GM06990 (cell line): ENCODE results near the gene LTF.
"Not testable (repeated sequence)": the region's sequence is repeated elsewhere in the genome, so short reads cannot be mapped to it uniquely, and the experiment has no call there.

ENCODE experiments used
- DNase-seq: peaks from one replicate; pipeline ENCODE4 v3.0.0-alpha.2; 2011; ENCODE audit not compliant: insufficient read length; ENCODE audit errors: extremely low read depth
- H3K27me3 ChIP-seq: replicated peaks from 2 replicates; pipeline ENCODE4 v1.6.0; 2011; ENCODE audit warnings: low read length; ENCODE audit not compliant: control insufficient read depth, insufficient read depth
- H3K36me3 ChIP-seq: 2 replicates; pipeline ENCODE4 v1.5.1; 2011; ENCODE audit warnings: low read length; ENCODE audit not compliant: control insufficient read depth, insufficient read depth
- H3K4me3 ChIP-seq: replicated peaks from 2 replicates; pipeline ENCODE4 v1.5.1; 2011; ENCODE audit warnings: low read depth, mild to moderate bottlenecking, control low read depth, low read length
- CTCF ChIP-seq: IDR thresholded peaks from 2 replicates; pipeline ENCODE4 v1.5.1; 2011; ENCODE audit warnings: low read length, control low read depth, mild to moderate bottlenecking, inconsistent platforms; ENCODE audit not compliant: insufficient read depth, poor library complexity, severe bottlenecking

LTF gene

DNA sequence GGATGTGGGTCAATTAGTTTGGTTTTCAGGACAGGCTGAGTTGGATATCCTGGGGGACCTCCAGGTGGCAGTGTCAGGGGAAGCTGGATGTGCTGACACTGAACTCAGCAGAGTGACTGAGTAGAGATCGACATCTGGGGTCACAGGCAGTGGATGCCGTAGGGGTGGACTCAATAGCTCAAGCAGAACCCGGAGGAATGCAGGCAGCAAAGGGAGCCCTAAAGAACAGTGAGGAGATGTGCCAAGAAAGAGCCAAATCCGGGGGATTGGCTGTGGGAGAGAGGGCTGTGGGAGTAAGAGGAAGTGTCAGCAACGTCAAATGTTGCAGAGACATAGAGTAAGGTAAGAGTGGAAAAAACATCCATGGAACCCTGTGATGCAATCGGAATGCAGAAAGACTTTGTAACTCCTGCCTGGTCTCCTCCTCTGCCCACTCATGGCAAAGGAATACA, 69.5 kb downstream of the LTF start:
- no peak for DNase-seq
- peak; percentile 23 for TF ChIP-seq CTCF
- no peaks in the 10 kb centered on the region for H3K36me3 ChIP-seq
- H3K27me3 ChIP-seq = no peaks in the 10 kb centered on the region; the same call in 1 of the 2 replicates
- no peak overlapping the region for H3K4me3 ChIP-seq

DNA sequence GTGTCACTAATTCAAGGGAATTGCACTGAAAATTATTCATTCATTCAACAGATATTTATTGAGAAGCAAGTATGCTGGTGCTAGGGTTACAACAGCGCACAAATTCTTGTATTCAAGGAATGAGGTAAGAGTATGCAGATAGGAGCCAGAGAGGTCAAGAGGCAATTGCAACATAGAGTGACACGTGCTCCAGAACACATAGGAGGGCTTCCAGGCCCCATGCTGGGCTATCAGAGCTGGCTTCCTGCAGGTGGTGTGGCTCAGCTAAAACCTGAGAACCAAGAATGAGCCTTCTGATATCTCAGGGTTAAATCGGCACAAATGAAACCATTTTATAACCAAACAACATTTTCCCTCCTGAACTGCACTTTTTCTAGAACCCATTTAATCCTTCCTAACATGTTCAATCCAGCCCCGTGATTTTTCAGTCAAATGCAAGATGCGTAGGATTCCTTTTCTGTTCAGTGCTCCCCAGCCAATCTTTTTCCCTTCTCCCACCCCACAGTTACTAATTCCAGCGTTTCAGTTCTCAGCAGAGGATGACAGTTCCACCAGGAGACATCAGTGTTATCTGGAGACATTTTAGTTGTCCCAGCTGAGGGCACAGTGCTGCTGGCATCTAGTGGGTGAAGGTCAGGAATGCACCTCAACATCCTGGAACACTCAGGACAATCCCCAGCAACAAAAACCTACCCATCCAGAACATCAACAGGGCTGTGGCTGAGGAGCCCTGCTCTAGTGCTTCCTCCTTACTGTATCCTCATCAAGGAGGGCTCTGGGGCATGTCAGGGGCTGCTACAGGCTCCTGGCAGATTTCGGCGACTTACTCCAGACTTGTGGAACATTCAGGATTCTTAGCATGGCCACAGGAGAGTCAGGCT, 70.9 kb downstream of the LTF start:
- no peak for DNase-seq
- H3K36me3 ChIP-seq = no peaks in the 10 kb centered on the region
- H3K4me3 ChIP-seq = no peak overlapping the region
- TF ChIP-seq CTCF = no peak
- H3K27me3 ChIP-seq = no peaks in the 10 kb centered on the region; the same call in 1 of the 2 replicates

GRCh38 chr3:46393011-46393410, 71.7 kb downstream of the LTF start:
- Histone ChIP-seq H3K27me3 (no peaks in the 10 kb centered on the region; the same call in 1 of the 2 replicates), H3K36me3 (no peaks in the 10 kb centered on the region), H3K4me3 (no peak overlapping the region)
- no peak for DNase-seq
- TF ChIP-seq CTCF = no peak

- not testable (repeated sequence) for H3K4me3 ChIP-seq, DNase-seq, H3K36me3 ChIP-seq, H3K27me3 ChIP-seq
Measured at GRCh38 chr3:46391526-46391925, 73.2 kb downstream of the LTF start.

DNA sequence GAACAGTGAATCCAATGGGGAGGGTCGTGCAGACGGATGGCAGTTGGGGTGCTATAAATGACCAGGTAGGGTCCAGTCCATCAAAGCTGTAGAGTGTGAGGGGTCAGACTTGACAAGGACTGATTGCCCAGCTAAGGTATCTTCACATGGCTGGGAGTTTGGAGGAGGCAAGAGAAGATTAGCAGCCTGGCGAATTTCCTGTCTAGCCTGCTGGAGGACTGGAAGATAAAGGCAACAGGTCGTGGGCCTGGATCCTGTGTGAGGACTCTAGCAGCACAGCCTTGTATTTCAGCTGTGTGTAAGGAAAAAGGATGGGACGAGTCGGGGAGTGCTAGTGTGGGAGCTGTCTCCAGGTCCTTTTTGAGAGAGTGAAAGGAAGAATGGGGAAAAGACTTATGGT, 75.4 kb downstream of the LTF start:
- no peak for DNase-seq
- no peaks in the 10 kb centered on the region for H3K36me3 ChIP-seq
- H3K4me3 ChIP-seq = no peak overlapping the region
- no peaks in the 10 kb centered on the region for H3K27me3 ChIP-seq
- no peak for TF ChIP-seq CTCF

DNA sequence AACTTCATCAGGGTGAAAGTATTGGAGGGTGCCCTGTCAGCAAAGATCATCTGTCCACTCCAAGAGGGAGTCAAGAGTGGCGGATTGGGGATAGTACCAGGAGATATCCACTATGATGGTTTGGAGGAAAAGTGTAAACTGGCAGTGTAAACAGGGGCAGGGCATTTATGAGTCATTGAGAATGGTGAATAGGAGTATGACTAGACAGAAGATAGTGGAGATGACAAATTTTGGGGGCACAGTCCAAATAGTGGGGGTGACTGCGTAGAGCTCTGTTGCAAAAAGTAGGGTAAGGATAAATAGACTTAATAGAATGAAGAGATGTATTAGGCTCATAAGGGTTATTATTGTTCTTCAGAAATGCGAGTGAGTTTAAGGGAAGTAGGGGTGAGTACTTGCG, 75.9 kb downstream of the LTF start:
- H3K4me3 ChIP-seq, H3K27me3 ChIP-seq, H3K36me3 ChIP-seq, DNase-seq: not testable (repeated sequence)
